Lower leg skin (tissue), 4 donors: Measurements from ENCODE around the gene ANKRD35. TPM values are rescaled to one million over a fixed set of nuclear protein-coding genes. Genes with fewer than 3 reads are reported as not detected.
A peak's percentile ranks its signal among the peaks of the same experiment; 100 is the strongest.

ENCODE experiments used
- DNase-seq, 2 donors: peaks; one replicate each; pipeline ENCODE4 v3.0.0-alpha.2; 2019; ENCODE audit warnings: low spot score in 2 of 2
- H3K4me3 ChIP-seq: fragments of 200-600 bp; sonication (generic); 2 replicates; pipeline ENCODE4 v1.5.1; 2017; ENCODE audit warnings: mild to moderate bottlenecking, low read depth; ENCODE audit not compliant: poor library complexity, severe bottlenecking
- CTCF ChIP-seq, 3 donors: fragments of 450-650 bp; IDR thresholded peaks; one replicate each; pipeline ENCODE4 v1.5.1; 2016; ENCODE audit warnings: antibody characterized with exemption in 3 of 3, mild to moderate bottlenecking in 3 of 3, moderate library complexity in 2 of 3
- POLR2A ChIP-seq, 2 donors: fragments of 450-650 bp; IDR thresholded peaks; one replicate each; pipeline ENCODE4 v1.6.1; 2016 to 2017; ENCODE audit warnings: antibody characterized with exemption in 2 of 2, mild to moderate bottlenecking in 1 of 2, moderate library complexity in 1 of 2
- WGBS, 2 donors: methylation state at CpG; one replicate each; pipeline ENCODE4 v1.1.5; 2018; 5-methylcytosine and 5-hydroxymethylcytosine counted together
- intact Hi-C: fragments of 100-400 bp; cut with DNase I; formaldehyde crosslinking; loops from one replicate; pipeline ENCODE4 v1.15.0; 2023; ENCODE audit warnings: low total_unique reads
- total RNA-seq, 4 donors: library from RNA; depleted of rRNA; stranded (reverse); fragments of >200 nt; gene quantifications; one replicate each; pipeline ENCODE4 v1.1.0, GENCODE V29; 2016

ANKRD35 gene
- total RNA-seq, 4 donors from 2014 or later, result 32.2 to 68.6 (median 48.4) TPM

- WGBS, 2 donors, result 24 to 35% methylated on average over 1 of the region's 1 CpG
- TF ChIP-seq CTCF (IDR thresholded peaks at IDR 0.05) (no peak), POLR2A (IDR thresholded peaks at IDR 0.05) (no peak)
- peak in 1 of 2 donors; percentile 43 for DNase-seq
- H3K4me3 ChIP-seq, result no peak overlapping the region
- intact Hi-C loops, result no loop called here
Measured at GRCh38 chr1:145891143-145891542, 5.5 kb upstream of the ANKRD35 start.

- intact Hi-C loops, result no loop called here
- no peak overlapping the region for H3K4me3 ChIP-seq
- 79% methylated on average over 3 of the region's 3 CpGs for WGBS, 2 donors
- no peak for TF ChIP-seq CTCF (IDR thresholded peaks at IDR 0.05)
- TF ChIP-seq POLR2A (IDR thresholded peaks at IDR 0.05), result no peak
- no peak for DNase-seq
Measured at GRCh38 chr1:145889722-145890121, 4.1 kb upstream of the ANKRD35 start.

GRCh38 chr1:145887631-145888030 is 2.0 kb upstream of the ANKRD35 start:
- no peak overlapping the region for H3K4me3 ChIP-seq
- intact Hi-C loops, result no loop called here
- WGBS, 2 donors, result 77 to 83% methylated on average over 5 of the region's 5 CpGs
- no peak for DNase-seq
- TF ChIP-seq POLR2A (IDR thresholded peaks at IDR 0.05) (no peak), CTCF (IDR thresholded peaks at IDR 0.05) (no peak)

- TF ChIP-seq POLR2A (IDR thresholded peaks at IDR 0.05), result no peak
- TF ChIP-seq CTCF (IDR thresholded peaks at IDR 0.05), result no peak
- no peak for DNase-seq
- WGBS, 2 donors, result 60 to 67% methylated on average over 8 of the region's 8 CpGs
- H3K4me3 ChIP-seq, result no peak overlapping the region
- intact Hi-C loops, result no loop called here
Measured at GRCh38 chr1:145886816-145887215, 1.1 kb upstream of the ANKRD35 start.

GRCh38 chr1:145886390-145886789 is 724 bp upstream of the ANKRD35 start:
- DNase-seq, result no peak
- 42 to 50% methylated on average over 11 of the region's 11 CpGs for WGBS, 2 donors
- intact Hi-C loops, result no loop called here

More at GRCh38 chr1:145886390-145886789, 724 bp upstream of the ANKRD35 start:
- peak overlapping the region; percentile 26 for H3K4me3 ChIP-seq
- TF ChIP-seq POLR2A (IDR thresholded peaks at IDR 0.05) (no peak), CTCF (IDR thresholded peaks at IDR 0.05) (no peak)
